Endometrial microvascular endothelial cells (primary cell): ENCODE data around the gene GALNT7. TPM values are rescaled to one million over a fixed set of nuclear protein-coding genes. Genes with fewer than 3 reads are reported as not detected.

Experiments
- in situ Hi-C: cut with HindIII; loops from 2 replicates; pipeline ENCODE4 v1.10.0; 2017; ENCODE audit warnings: low sequenced_read_pairs, low pct_unique_long_range_greater_than_20kb; ENCODE audit errors: inconsistent ontology term
- total RNA-seq: library from RNA; depleted of rRNA; stranded (reverse); fragments of >200 nt; gene quantifications from one replicate; pipeline ENCODE4 v1.2.3, GENCODE V29; 2015; ENCODE audit errors: inconsistent ontology term

Gene GALNT7
- total RNA-seq, 1 donor from 2014 or later, result 38.7 TPM

- in situ Hi-C loops, result no loop called here
Observed at GRCh38 chr4:173318240-173318639, 149.6 kb downstream of the GALNT7 start.

GRCh38 chr4:173318648-173319211, 150.1 kb downstream of the GALNT7 start:
- in situ Hi-C loops, result no loop called here

GRCh38 chr4:173319696-173320095, 151.1 kb downstream of the GALNT7 start:
- in situ Hi-C loops, result no loop called here

GRCh38 chr4:173325007-173325736, 156.6 kb downstream of the GALNT7 start:
- in situ Hi-C loops, result loop anchor here (25.0 kb wide), 1 partner anchor 187 kb away; no protein-coding TSS in a partner anchor

- in situ Hi-C loops, result loop anchor here (25.0 kb wide), 1 partner anchor 184 kb away; no protein-coding TSS in a partner anchor
Observed at GRCh38 chr4:173328236-173328901, 159.8 kb downstream of the GALNT7 start.

GRCh38 chr4:173330590-173330989, 162.0 kb downstream of the GALNT7 start:
- in situ Hi-C loops, result loop anchor here (25.0 kb wide), 1 partner anchor 182 kb away; no protein-coding TSS in a partner anchor

GRCh38 chr4:173332021-173332487, 163.4 kb downstream of the GALNT7 start:
- in situ Hi-C loops, result loop anchor here (25.0 kb wide), 1 partner anchor 180 kb away; no protein-coding TSS in a partner anchor

- in situ Hi-C loops, result loop anchor here (25.0 kb wide), 1 partner anchor 179 kb away; no protein-coding TSS in a partner anchor
Observed at GRCh38 chr4:173332963-173333657, 164.5 kb downstream of the GALNT7 start.

- in situ Hi-C loops, result loop anchor here (25.0 kb wide), 1 partner anchor 179 kb away; no protein-coding TSS in a partner anchor
Observed at GRCh38 chr4:173333658-173334084, 165.1 kb downstream of the GALNT7 start.

GRCh38 chr4:173334085-173334890, 165.7 kb downstream of the GALNT7 start, which contains the start of gene HMGB2:
Gene HMGB2 (minus strand): TSS chr4:173334358. CDS start chr4:173333649, 709 bp downstream.
- in situ Hi-C loops, result loop anchor here (25.0 kb wide), 1 partner anchor 178 kb away; no protein-coding TSS in a partner anchor

- in situ Hi-C loops, result loop anchor here (25.0 kb wide), 1 partner anchor 177 kb away; no protein-coding TSS in a partner anchor
Observed at GRCh38 chr4:173334891-173335752, 166.5 kb downstream of the GALNT7 start.

- in situ Hi-C loops, result loop anchor here (25.0 kb wide), 1 partner anchor 175 kb away; no protein-coding TSS in a partner anchor
Observed at GRCh38 chr4:173337463-173337862, 168.9 kb downstream of the GALNT7 start.

GRCh38 chr4:173343832-173344397, 175.3 kb downstream of the GALNT7 start:
- in situ Hi-C loops, result loop anchor here (25.0 kb wide), 1 partner anchor 168 kb away; no protein-coding TSS in a partner anchor

GRCh38 chr4:173345648-173346047, 177.0 kb downstream of the GALNT7 start:
- in situ Hi-C loops, result loop anchor here (25.0 kb wide), 1 partner anchor 167 kb away; no protein-coding TSS in a partner anchor

GRCh38 chr4:173346074-173346473, 177.5 kb downstream of the GALNT7 start:
- in situ Hi-C loops, result loop anchor here (25.0 kb wide), 1 partner anchor 166 kb away; no protein-coding TSS in a partner anchor

- in situ Hi-C loops, result loop anchor here (25.0 kb wide), 1 partner anchor 165 kb away; no protein-coding TSS in a partner anchor
Observed at GRCh38 chr4:173347467-173347866, 178.9 kb downstream of the GALNT7 start.
